DOHH2 (cell line): ENCODE results near the gene PTPN14.

ENCODE experiments used
- EZH2phosphoT487 ChIP-seq: fragments of 200-600 bp; sonication (generic); IDR thresholded peaks from 2 replicates; pipeline ENCODE4 v1.6.1; 2017; ENCODE audit warnings: borderline replicate concordance, mild to moderate bottlenecking, antibody characterized with exemption, low read length, moderate library complexity, mixed read lengths
- TF ChIP-seq, protein P1 (sequence below): fragments of 200-600 bp; sonication (generic); IDR thresholded peaks from one replicate; pipeline ENCODE4 v1.5.1; 2014; ENCODE audit warnings: antibody characterized with exemption, mild to moderate bottlenecking, low read depth, low read length; ENCODE audit not compliant: poor library complexity, severe bottlenecking

GRCh38 chr1:214473862-214474261, 77.5 kb downstream of the PTPN14 start:
- TF ChIP-seq, protein P1, sequence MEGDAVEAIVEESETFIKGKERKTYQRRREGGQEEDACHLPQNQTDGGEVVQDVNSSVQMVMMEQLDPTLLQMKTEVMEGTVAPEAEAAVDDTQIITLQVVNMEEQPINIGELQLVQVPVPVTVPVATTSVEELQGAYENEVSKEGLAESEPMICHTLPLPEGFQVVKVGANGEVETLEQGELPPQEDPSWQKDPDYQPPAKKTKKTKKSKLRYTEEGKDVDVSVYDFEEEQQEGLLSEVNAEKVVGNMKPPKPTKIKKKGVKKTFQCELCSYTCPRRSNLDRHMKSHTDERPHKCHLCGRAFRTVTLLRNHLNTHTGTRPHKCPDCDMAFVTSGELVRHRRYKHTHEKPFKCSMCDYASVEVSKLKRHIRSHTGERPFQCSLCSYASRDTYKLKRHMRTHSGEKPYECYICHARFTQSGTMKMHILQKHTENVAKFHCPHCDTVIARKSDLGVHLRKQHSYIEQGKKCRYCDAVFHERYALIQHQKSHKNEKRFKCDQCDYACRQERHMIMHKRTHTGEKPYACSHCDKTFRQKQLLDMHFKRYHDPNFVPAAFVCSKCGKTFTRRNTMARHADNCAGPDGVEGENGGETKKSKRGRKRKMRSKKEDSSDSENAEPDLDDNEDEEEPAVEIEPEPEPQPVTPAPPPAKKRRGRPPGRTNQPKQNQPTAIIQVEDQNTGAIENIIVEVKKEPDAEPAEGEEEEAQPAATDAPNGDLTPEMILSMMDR, result no peak
- no peak for TF ChIP-seq EZH2phosphoT487
